Caco-2 (cell line): Measurements from ENCODE around the gene LARP4B. TPM values are rescaled to one million over a fixed set of nuclear protein-coding genes. Genes with fewer than 3 reads are reported as not detected.

Experiments used
- BruUV-seq: library from RNA; stranded (reverse); fragments of 400-500 nt; replicated peaks from 2 replicates; lab custom pipeline; 2021; lab: Mats Ljungman, UMichigan
- CTCF ChIA-PET: fragments of 300-600 bp; sonication (Branson Sonifier 250); formaldehyde crosslinking; loops from one replicate; lab custom pipeline; 2022; ENCODE audit warnings: antibody characterized with exemption; lab: Charles Lee
- POLR2A ChIA-PET: fragments of 300-600 bp; sonication (Branson Sonifier 250); formaldehyde crosslinking; loops from one replicate; lab custom pipeline; 2022; ENCODE audit warnings: antibody characterized with exemption; lab: Charles Lee
- DNase-seq, 2 experiments: peaks; one replicate each; pipeline versions ENCODE4 v3.0.0 to v3.0.0-alpha.2; 2020 to 2022
- H3K27me3 ChIP-seq: replicated peaks from 2 replicates; pipeline ENCODE4 v1.6.0; 2011; ENCODE audit warnings: low read length; ENCODE audit not compliant: control insufficient read depth, insufficient read depth
- H3K36me3 ChIP-seq: 2 replicates; pipeline ENCODE4 v1.5.1; 2011; ENCODE audit warnings: low read length; ENCODE audit not compliant: control insufficient read depth, insufficient read depth
- H3K4me1 ChIP-seq: fragments of 250-450 bp; sonication (Bioruptor Pico); 2 replicates; pipeline ENCODE4 v1.5.1; 2020; ENCODE audit warnings: mild to moderate bottlenecking
- H3K4me3 ChIP-seq: 2 replicates; pipeline ENCODE4 v1.5.1; 2011; ENCODE audit warnings: low read depth, mild to moderate bottlenecking, control low read depth, low read length
- H3K9me3 ChIP-seq: fragments of 250-450 bp; sonication (Bioruptor Pico); 2 replicates; pipeline ENCODE4 v1.5.1; 2020; ENCODE audit warnings: mild to moderate bottlenecking, moderate library complexity
- H3K27ac Mint-ChIP-seq: one replicate; pipeline ENCODE4 v1.8.0; 2022; ENCODE audit warnings: mixed read lengths; ENCODE audit not compliant: unreplicated experiment
- H3K27me3 Mint-ChIP-seq: one replicate; pipeline ENCODE4 v1.8.0; 2022; ENCODE audit warnings: mixed read lengths; ENCODE audit not compliant: insufficient read depth, unreplicated experiment
- H3K36me3 Mint-ChIP-seq: one replicate; pipeline ENCODE4 v1.8.0; 2022; ENCODE audit warnings: mild to moderate bottlenecking, mixed read lengths; ENCODE audit not compliant: insufficient read depth, unreplicated experiment
- H3K4me1 Mint-ChIP-seq: one replicate; pipeline ENCODE4 v1.8.0; 2022; ENCODE audit warnings: low read depth, mixed read lengths; ENCODE audit not compliant: unreplicated experiment
- H3K4me3 Mint-ChIP-seq: one replicate; pipeline ENCODE4 v1.8.0; 2022; ENCODE audit warnings: mild to moderate bottlenecking, moderate library complexity, mixed read lengths; ENCODE audit not compliant: unreplicated experiment
- H3K9me3 Mint-ChIP-seq: one replicate; pipeline ENCODE4 v1.8.0; 2022; ENCODE audit warnings: mixed read lengths; ENCODE audit not compliant: unreplicated experiment
- CTCF ChIP-seq, 2 experiments: fragments of 200-600 bp in 1 of 2; IDR thresholded peaks; 1 replicate in 1 of 2; 2 replicates in 1 of 2; pipeline versions ENCODE4 v1.5.1 to v1.8.0; 2011 to 2022; ENCODE audit warnings: antibody characterized with exemption in 1 of 2, control low read depth in 1 of 2, inconsistent platforms in 1 of 2, low read depth in 1 of 2, low read length in 1 of 2, mild to moderate bottlenecking in 1 of 2, moderate library complexity in 1 of 2; ENCODE audit not compliant: insufficient read depth in 1 of 2, severe bottlenecking in 1 of 2, unreplicated experiment in 1 of 2
- intact Hi-C: fragments of 100-400 bp; cut with micrococcal nuclease; formaldehyde crosslinking; loops from one replicate; pipeline ENCODE4 v1.10.0; 2022; ENCODE audit not compliant: unreplicated experiment
- total RNA-seq: library from RNA; stranded (reverse); gene quantifications from 2 replicates; pipeline ENCODE4 v1.2.3, GENCODE V29; 2022

LARP4B gene
- total RNA-seq, 1 experiment from 2014 or later, result 235 TPM

GRCh38 chr10:780536-781524, 150.7 kb downstream of the LARP4B start:
- no peaks in the 10 kb centered on the region for H3K36me3 ChIP-seq
- intact Hi-C loops, result loop anchor here (10.0 kb wide), 1 partner anchor 366 kb away; no protein-coding TSS in a partner anchor
- no peaks in the 10 kb centered on the region for H3K27me3 ChIP-seq
- Mint-ChIP-seq H3K27ac (no peak overlapping the region), H3K27me3 (no peaks in the 10 kb centered on the region), H3K4me3 (no peak overlapping the region), H3K9me3 (no peaks in the 10 kb centered on the region), H3K36me3 (peaks cover 6% of the 10 kb centered on the region), H3K4me1 (no peaks in the 10 kb centered on the region)
- POLR2A ChIA-PET, result no interaction called here
- BruUV-seq, result no TSS peak
- no peak for TF ChIP-seq CTCF (IDR thresholded peaks at IDR 0.05; ENCODE audit: insufficient read depth in 1 of 2, low read depth in 1 of 2, low read length in 1 of 2, severe bottlenecking in 1 of 2, unreplicated experiment in 1 of 2)
- H3K4me1 ChIP-seq, result peaks cover 4% of the 10 kb centered on the region; the same call in 1 of the 2 replicates
- H3K9me3 ChIP-seq, result no peaks in the 10 kb centered on the region
- peak in 1 of 2 experiments; percentile 29 for DNase-seq
- CTCF ChIA-PET, result no interaction called here
- no peak overlapping the region for H3K4me3 ChIP-seq

DNA sequence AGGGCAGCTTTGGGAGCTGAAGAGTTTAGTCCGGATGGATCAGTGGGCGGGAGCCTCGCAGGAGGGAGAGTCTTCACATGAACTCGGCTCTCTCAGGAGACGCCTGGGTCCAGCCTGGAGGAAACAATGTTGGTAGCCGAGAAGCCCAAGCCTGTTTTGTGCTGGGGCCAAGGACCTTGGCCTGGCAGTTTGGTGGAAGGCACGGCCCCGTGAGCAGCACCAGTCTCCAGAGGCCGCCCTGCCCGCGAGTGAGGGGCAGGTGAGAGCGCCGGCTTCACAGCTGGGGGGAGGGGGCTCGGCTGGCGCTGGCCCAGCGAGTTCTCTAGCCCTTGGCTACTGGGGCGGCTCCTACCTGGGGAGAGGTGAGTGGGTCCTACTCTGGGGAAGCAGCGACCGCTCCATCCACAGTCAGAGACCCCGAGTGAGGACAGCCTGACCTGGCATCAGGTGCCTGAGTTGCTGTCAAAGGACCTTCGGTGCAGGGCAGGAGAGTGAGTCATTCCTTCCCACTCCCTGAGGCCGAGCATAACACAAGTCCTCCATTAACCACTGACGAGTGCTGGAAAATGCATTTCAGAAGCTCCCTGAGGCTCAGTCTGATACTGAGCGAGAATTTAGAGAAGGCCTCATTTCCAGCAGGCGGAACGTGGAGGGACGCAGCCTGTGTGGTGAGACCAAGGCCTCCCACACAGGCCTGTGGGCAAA, 152.7 kb downstream of the LARP4B start:
- CTCF ChIA-PET, result no interaction called here
- no peaks in the 10 kb centered on the region for H3K27me3 Mint-ChIP-seq
- no peaks in the 10 kb centered on the region for H3K36me3 Mint-ChIP-seq
- intact Hi-C loops, result no loop called here
- no peak for TF ChIP-seq CTCF (IDR thresholded peaks at IDR 0.05; ENCODE audit: insufficient read depth in 1 of 2, low read depth in 1 of 2, low read length in 1 of 2, severe bottlenecking in 1 of 2, unreplicated experiment in 1 of 2)
- Histone ChIP-seq H3K27me3 (no peaks in the 10 kb centered on the region), H3K4me1 (no peaks in the 10 kb centered on the region), H3K36me3 (no peaks in the 10 kb centered on the region), H3K9me3 (no peaks in the 10 kb centered on the region), H3K4me3 (no peak overlapping the region)
- POLR2A ChIA-PET, result interaction anchor here (0.5 kb wide), 1 partner anchor 63 kb away, joined by 3 read pairs; no protein-coding TSS in a partner anchor
- BruUV-seq, result no TSS peak
- no peaks in the 10 kb centered on the region for H3K9me3 Mint-ChIP-seq
- H3K27ac Mint-ChIP-seq, result no peak overlapping the region
- no peak for DNase-seq
- H3K4me3 Mint-ChIP-seq, result no peak overlapping the region
- H3K4me1 Mint-ChIP-seq, result no peaks in the 10 kb centered on the region

GRCh38 chr10:777913-778479, 153.5 kb downstream of the LARP4B start:
- Histone ChIP-seq H3K9me3 (no peaks in the 10 kb centered on the region), H3K36me3 (no peaks in the 10 kb centered on the region), H3K4me1 (no peaks in the 10 kb centered on the region), H3K27me3 (no peaks in the 10 kb centered on the region), H3K4me3 (no peak overlapping the region)
- Mint-ChIP-seq H3K4me1 (no peaks in the 10 kb centered on the region), H3K36me3 (no peaks in the 10 kb centered on the region), H3K27me3 (no peaks in the 10 kb centered on the region), H3K27ac (no peak overlapping the region), H3K9me3 (no peaks in the 10 kb centered on the region), H3K4me3 (no peak overlapping the region)
- BruUV-seq, result no TSS peak
- POLR2A ChIA-PET, result no interaction called here
- DNase-seq, result no peak
- intact Hi-C loops, result no loop called here
- CTCF ChIA-PET, result no interaction called here
- no peak for TF ChIP-seq CTCF (IDR thresholded peaks at IDR 0.05; ENCODE audit: insufficient read depth in 1 of 2, low read depth in 1 of 2, low read length in 1 of 2, severe bottlenecking in 1 of 2, unreplicated experiment in 1 of 2)
